ENCODE measurements around the gene DLEC1. TPM values are rescaled to one million over a fixed set of nuclear protein-coding genes. Genes with fewer than 3 reads are reported as not detected.
A peak's percentile ranks its signal among the peaks of the same experiment; 100 is the strongest.
"Not testable (repeated sequence)": the region's sequence is repeated elsewhere in the genome, so short reads cannot be mapped to it uniquely, and the experiment has no call there.

DLEC1 gene
- total RNA-seq, 1 donor from 2014 or later: 0.54 TPM

GRCh38 chr3:38049358-38050126, 10.5 kb downstream of the DLEC1 start:
- H3K36me3 Mint-ChIP-seq (ENCODE audit: low read depth, unreplicated experiment): no peaks in the 10 kb centered on the region
- no peak for DNase-seq (ENCODE audit: low read depth)

GRCh38 chr3:38051131-38051530, 12.1 kb downstream of the DLEC1 start:
- Mint-ChIP-seq H3K4me3 (ENCODE audit: unreplicated experiment) (no peak overlapping the region), H3K27ac (ENCODE audit: unreplicated experiment) (no peak overlapping the region), H3K27me3 (ENCODE audit: low read depth, unreplicated experiment) (peaks cover 13% of the 10 kb centered on the region), H3K36me3 (ENCODE audit: low read depth, unreplicated experiment) (no peaks in the 10 kb centered on the region), H3K4me1 (ENCODE audit: low read depth, unreplicated experiment) (peaks cover 9% of the 10 kb centered on the region), H3K9me3 (ENCODE audit: unreplicated experiment) (peaks cover 19% of the 10 kb centered on the region)
- no peak overlapping the region for H3K4me3 ChIP-seq (ENCODE audit: insufficient read depth, low read depth, low read length)
- TF ChIP-seq CTCF (IDR thresholded peaks at IDR 0.05; ENCODE audit: insufficient read depth, low read depth, low read length) (no peak), EZH2 (IDR thresholded peaks at IDR 0.05; ENCODE audit: insufficient read depth, low read length) (no peak)
- FAIRE-seq (no peak), DNase-seq (ENCODE audit: low read depth) (no peak)
- no peaks in the 10 kb centered on the region for H3K4me1 ChIP-seq (ENCODE audit: insufficient read depth, low read length)
- H3K9me3 ChIP-seq (ENCODE audit: insufficient read depth, low read depth, low read length): no peaks in the 10 kb centered on the region
- no peaks in the 10 kb centered on the region for H3K36me3 ChIP-seq (ENCODE audit: insufficient read depth, low read length)
- no peak overlapping the region for H2AFZ ChIP-seq (ENCODE audit: low read depth, low read length)
- no peak overlapping the region for H3K9ac ChIP-seq (ENCODE audit: low read length)
- no peak overlapping the region for H3K27ac ChIP-seq (ENCODE audit: low read depth, low read length)
- H3K79me2 ChIP-seq (ENCODE audit: insufficient read depth, low read length): no peaks in the 10 kb centered on the region
- H4K20me1 ChIP-seq (ENCODE audit: insufficient read depth, low read length): no peaks in the 10 kb centered on the region
- no peak overlapping the region for H3K4me2 ChIP-seq (ENCODE audit: low read length)
- peaks cover 10% of the 10 kb centered on the region for H3K27me3 ChIP-seq (ENCODE audit: insufficient read depth, low read length)

More at GRCh38 chr3:38049358-38050126, 10.5 kb downstream of the DLEC1 start:
- Mint-ChIP-seq H3K9me3 (ENCODE audit: unreplicated experiment) (peaks cover 19% of the 10 kb centered on the region), H3K27ac (ENCODE audit: unreplicated experiment) (no peak overlapping the region), H3K4me1 (ENCODE audit: low read depth, unreplicated experiment) (peaks cover 5% of the 10 kb centered on the region), H3K4me3 (ENCODE audit: unreplicated experiment) (no peak overlapping the region), H3K27me3 (ENCODE audit: low read depth, unreplicated experiment) (peaks cover 20% of the 10 kb centered on the region)
- Histone ChIP-seq H3K36me3 (ENCODE audit: insufficient read depth, low read length) (no peaks in the 10 kb centered on the region), H3K9ac (ENCODE audit: low read length) (no peak overlapping the region), H3K4me2 (ENCODE audit: low read length) (no peak overlapping the region), H3K4me1 (ENCODE audit: insufficient read depth, low read length) (no peaks in the 10 kb centered on the region), H3K9me3 (ENCODE audit: insufficient read depth, low read depth, low read length) (no peaks in the 10 kb centered on the region), H2AFZ (ENCODE audit: low read depth, low read length) (no peak overlapping the region), H3K27ac (ENCODE audit: low read depth, low read length) (no peak overlapping the region), H3K4me3 (ENCODE audit: insufficient read depth, low read depth, low read length) (no peak overlapping the region), H3K27me3 (ENCODE audit: insufficient read depth, low read length) (peaks cover 15% of the 10 kb centered on the region), H3K79me2 (ENCODE audit: insufficient read depth, low read length) (no peaks in the 10 kb centered on the region), H4K20me1 (ENCODE audit: insufficient read depth, low read length) (no peaks in the 10 kb centered on the region)
- TF ChIP-seq CTCF (IDR thresholded peaks at IDR 0.05; ENCODE audit: insufficient read depth, low read depth, low read length): no peak
- TF ChIP-seq EZH2 (IDR thresholded peaks at IDR 0.05; ENCODE audit: insufficient read depth, low read length): no peak
- no peak for FAIRE-seq

DNA sequence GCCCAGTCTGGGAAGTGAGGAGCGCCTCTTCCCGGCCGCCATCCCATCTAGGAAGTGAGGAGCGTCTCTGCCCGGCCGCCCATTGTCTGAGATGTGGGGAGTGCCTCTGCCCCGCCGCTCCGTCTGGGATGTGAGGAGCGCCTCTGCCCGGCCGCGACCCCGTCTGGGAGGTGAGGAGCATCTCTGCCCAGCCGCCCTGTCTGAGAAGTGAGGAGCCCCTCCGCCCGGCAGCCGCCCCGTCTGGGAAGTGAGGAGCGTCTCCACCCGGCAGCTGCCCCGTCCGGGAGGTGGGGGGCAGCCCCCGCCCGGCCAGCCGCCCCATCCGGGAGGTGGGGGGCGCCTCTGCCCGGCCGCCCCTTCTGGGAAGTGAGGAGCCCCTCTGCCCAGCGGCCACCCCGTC, 14.3 kb downstream of the DLEC1 start:
- not testable (repeated sequence) for H3K9ac ChIP-seq (ENCODE audit: low read length); H3K4me3 Mint-ChIP-seq (ENCODE audit: unreplicated experiment); H3K36me3 Mint-ChIP-seq (ENCODE audit: low read depth, unreplicated experiment); H3K27ac Mint-ChIP-seq (ENCODE audit: unreplicated experiment); H4K20me1 ChIP-seq (ENCODE audit: insufficient read depth, low read length); H3K27me3 Mint-ChIP-seq (ENCODE audit: low read depth, unreplicated experiment); H3K27me3 ChIP-seq (ENCODE audit: insufficient read depth, low read length); FAIRE-seq; DNase-seq (ENCODE audit: low read depth); H3K4me3 ChIP-seq (ENCODE audit: insufficient read depth, low read depth, low read length); H3K4me1 ChIP-seq (ENCODE audit: insufficient read depth, low read length); H3K9me3 ChIP-seq (ENCODE audit: insufficient read depth, low read depth, low read length); H3K36me3 ChIP-seq (ENCODE audit: insufficient read depth, low read length); H3K4me2 ChIP-seq (ENCODE audit: low read length); H3K27ac ChIP-seq (ENCODE audit: low read depth, low read length); H3K4me1 Mint-ChIP-seq (ENCODE audit: low read depth, unreplicated experiment); H2AFZ ChIP-seq (ENCODE audit: low read depth, low read length); H3K79me2 ChIP-seq (ENCODE audit: insufficient read depth, low read length)
- peaks cover 19% of the 10 kb centered on the region for H3K9me3 Mint-ChIP-seq (ENCODE audit: unreplicated experiment)

DNA sequence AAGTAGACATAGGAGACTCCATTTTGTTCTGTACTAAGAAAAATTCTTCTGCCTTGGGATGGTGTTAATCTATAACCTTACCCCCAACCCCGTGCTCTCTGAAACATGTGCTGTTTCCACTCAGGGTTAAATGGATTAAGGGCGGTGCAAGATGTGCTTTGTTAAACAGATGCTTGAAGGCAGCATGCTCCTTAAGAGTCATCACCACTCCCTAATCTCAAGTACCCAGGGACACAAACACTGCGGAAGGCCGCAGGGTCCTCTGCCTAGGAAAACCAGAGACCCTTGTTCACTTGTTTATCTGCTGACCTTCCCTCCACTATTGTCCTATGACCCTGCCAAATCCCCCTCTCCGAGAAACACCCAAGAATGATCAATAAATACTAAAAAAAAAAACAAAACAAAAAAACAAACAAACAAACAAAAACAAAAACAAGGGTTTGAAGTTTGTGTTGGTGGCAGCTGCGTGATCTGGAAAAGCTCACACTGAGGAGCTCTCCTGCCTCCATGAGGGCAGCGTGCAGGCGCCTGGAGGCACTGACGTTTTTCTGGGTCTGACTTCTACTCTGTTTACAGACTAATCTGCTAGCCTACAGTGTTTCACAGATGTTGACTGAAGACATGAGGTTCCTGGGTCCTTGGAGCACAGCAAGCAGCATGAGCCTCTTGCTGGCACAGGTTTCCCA, 14.9 kb downstream of the DLEC1 start:
- H3K9ac ChIP-seq (ENCODE audit: low read length); H3K36me3 Mint-ChIP-seq (ENCODE audit: low read depth, unreplicated experiment); H3K4me3 ChIP-seq (ENCODE audit: insufficient read depth, low read depth, low read length); H3K36me3 ChIP-seq (ENCODE audit: insufficient read depth, low read length); H3K4me3 Mint-ChIP-seq (ENCODE audit: unreplicated experiment); H3K4me2 ChIP-seq (ENCODE audit: low read length); H4K20me1 ChIP-seq (ENCODE audit: insufficient read depth, low read length); DNase-seq (ENCODE audit: low read depth); H3K27me3 Mint-ChIP-seq (ENCODE audit: low read depth, unreplicated experiment); H3K79me2 ChIP-seq (ENCODE audit: insufficient read depth, low read length); H3K4me1 ChIP-seq (ENCODE audit: insufficient read depth, low read length); H2AFZ ChIP-seq (ENCODE audit: low read depth, low read length); FAIRE-seq; H3K9me3 ChIP-seq (ENCODE audit: insufficient read depth, low read depth, low read length); H3K27ac ChIP-seq (ENCODE audit: low read depth, low read length); H3K4me1 Mint-ChIP-seq (ENCODE audit: low read depth, unreplicated experiment); H3K27me3 ChIP-seq (ENCODE audit: insufficient read depth, low read length): not testable (repeated sequence)
- H3K9me3 Mint-ChIP-seq (ENCODE audit: unreplicated experiment): peaks cover 19% of the 10 kb centered on the region
- H3K27ac Mint-ChIP-seq (ENCODE audit: unreplicated experiment): peak overlapping the region; percentile 81
